Hepatocyte (in vitro differentiated cells): ENCODE measurements around the gene ADIPOR2.
"Not testable (repeated sequence)": the region's sequence is repeated elsewhere in the genome, so short reads cannot be mapped to it uniquely, and the experiment has no call there.

Experiments used
- CTCF ChIP-seq: fragments of 200-600 bp; sonication (generic); IDR thresholded peaks from 2 replicates; pipeline ENCODE4 v1.5.1; 2016; ENCODE audit warnings: antibody characterized with exemption, mild to moderate bottlenecking; ENCODE audit not compliant: poor library complexity
- EZH2 ChIP-seq: fragments of 200-600 bp; sonication (generic); IDR thresholded peaks from 2 replicates; pipeline ENCODE4 v1.6.1; 2016; ENCODE audit warnings: antibody characterized with exemption, mild to moderate bottlenecking, borderline replicate concordance

- not testable (repeated sequence) for TF ChIP-seq CTCF, EZH2
Observed at GRCh38 chr12:1731688-1732078, 40.8 kb downstream of the ADIPOR2 start.
